ENCODE data around the gene DESI2. TPM values are rescaled to one million over a fixed set of nuclear protein-coding genes. Genes with fewer than 3 reads are reported as not detected.

Gene DESI2
- total and polyA plus RNA-seq, 2 of the 8 experiments (the other 6 are each of a cell fraction or from before 2014, with no cell fraction given), result 54.0 to 110 TPM

DNA sequence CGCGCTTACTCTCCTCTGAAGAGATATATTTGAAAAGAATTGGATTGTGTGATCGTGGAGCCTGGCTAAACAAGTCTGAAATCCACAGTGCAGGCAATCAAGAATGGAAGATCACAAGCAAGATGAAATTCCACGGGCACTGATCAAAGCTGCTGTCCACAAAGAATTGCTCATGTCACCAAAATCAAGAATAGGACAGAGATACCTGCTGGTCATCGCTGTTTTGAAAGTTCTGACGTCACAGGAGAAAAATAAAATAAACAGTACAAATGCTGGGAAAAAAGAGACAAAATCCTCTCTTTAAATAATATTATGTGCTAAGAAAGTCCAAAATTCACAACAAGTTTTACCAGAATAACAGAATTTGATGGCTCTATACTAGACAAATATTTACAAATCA lies 12.0 kb upstream of the DESI2 start:
- H3K4me3 ChIP-seq (ENCODE audit: extremely low read depth in 1 of 4, insufficient read depth in 2 of 4, low read depth in 3 of 4, low read length in 4 of 4), result no peak overlapping the region
- no peaks in the 10 kb centered on the region for H3K23me2 ChIP-seq (ENCODE audit: low read depth, low read length)
- no peak overlapping the region for H2BK20ac ChIP-seq (ENCODE audit: low read length)
- no peak for TF ChIP-seq EZH2 (IDR thresholded peaks at IDR 0.05; ENCODE audit: low read depth, low read length, severe bottlenecking)
- no peak for TF ChIP-seq CBX8 (IDR thresholded peaks at IDR 0.05; ENCODE audit: borderline replicate concordance, low read depth, low read length)
- no peak for TF ChIP-seq ZNF274 (IDR thresholded peaks at IDR 0.05; ENCODE audit: borderline replicate concordance, extremely low read depth, low read length)
- no peak for TF ChIP-seq RNF2 (IDR thresholded peaks at IDR 0.05; ENCODE audit: borderline replicate concordance, low read depth, low read length, missing control alignments, poor library complexity, severe bottlenecking)
- TF ChIP-seq, protein P1, sequence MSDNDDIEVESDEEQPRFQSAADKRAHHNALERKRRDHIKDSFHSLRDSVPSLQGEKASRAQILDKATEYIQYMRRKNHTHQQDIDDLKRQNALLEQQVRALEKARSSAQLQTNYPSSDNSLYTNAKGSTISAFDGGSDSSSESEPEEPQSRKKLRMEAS (IDR thresholded peaks at IDR 0.05), result no peak
- TF ChIP-seq CBX5 (IDR thresholded peaks at IDR 0.05; ENCODE audit: low read depth, low read length), result no peak
- no peak for TF ChIP-seq CTBP2 (IDR thresholded peaks at IDR 0.05; ENCODE audit: borderline replicate concordance, insufficient read depth, insufficient read length, low read length)
- TF ChIP-seq POLR2AphosphoS5 (IDR thresholded peaks at IDR 0.05; ENCODE audit: low read depth, low read length), result no peak
- WGBS, 2 experiments (ENCODE audit: extremely low coverage in 1 of 2, insufficient coverage in 1 of 2, insufficient read length in 1 of 2, insufficient replicate concordance in 2 of 2, low coverage in 1 of 2, low lambda C conversion rate in 2 of 2, missing lambda C conversion rate in 1 of 2), result 92% methylated on average over 6 of the region's 6 CpGs; no CpG with 5 or more reads in 1 of the 2 experiments
- POLR2A ChIA-PET (ENCODE audit: partially characterized antibody), result no interaction called here
- no peak overlapping the region for H3K14ac ChIP-seq (ENCODE audit: insufficient read length)
- H3K56ac ChIP-seq (replicated peaks; ENCODE audit: insufficient read length, low read depth, low read length), result no peak overlapping the region
- H4K20me1 ChIP-seq (replicated peaks in 1 of 2; ENCODE audit: control insufficient read depth in 1 of 2, insufficient read depth in 2 of 2, low read length in 2 of 2), result peaks cover 0 to 3% of the 10 kb centered on the region in 2 experiments
- CTCF ChIA-PET (ENCODE audit: partially characterized antibody), result interaction anchor here (1.2 kb wide), 1 partner anchor 10 kb away, joined by 3 read pairs; no protein-coding TSS in a partner anchor
- DNase-seq (ENCODE audit: low read depth in 1 of 2, low spot score in 2 of 2) (no peak), FAIRE-seq (no peak)
- H4K8ac ChIP-seq (ENCODE audit: extremely low read depth, insufficient read depth, low read length), result no peak overlapping the region
- H2AFZ ChIP-seq (ENCODE audit: low read length), result no peak overlapping the region
- no peak overlapping the region for H3K4me2 ChIP-seq (ENCODE audit: insufficient read depth in 1 of 2, low read depth in 2 of 2, low read length in 2 of 2)
- peaks cover under 1 to 4% (median 2%) of the 10 kb centered on the region in 4 experiments; a peak in 3 of 7 replicates for H3K4me1 ChIP-seq (replicated peaks in 1 of 4; ENCODE audit: control insufficient read depth in 3 of 4, insufficient read depth in 4 of 4, low read length in 3 of 4)
- no peak overlapping the region for H2BK120ac ChIP-seq (replicated peaks; ENCODE audit: low read depth, low read length)
- no peak overlapping the region for H2BK15ac ChIP-seq (ENCODE audit: low read length)
- no peak overlapping the region for H2BK12ac ChIP-seq (ENCODE audit: low read depth, low read length)
- H3K18ac ChIP-seq (ENCODE audit: extremely low read depth, low read length), result no peak overlapping the region
- H2BK5ac ChIP-seq (ENCODE audit: low read depth, low read length), result no peak overlapping the region
- no peak overlapping the region for H3K4ac ChIP-seq (replicated peaks; ENCODE audit: insufficient read length, low read depth, low read length)
- no peak overlapping the region for H3K27ac ChIP-seq (ENCODE audit: low read depth, low read length)
- H3K9ac ChIP-seq (replicated peaks in 1 of 4; ENCODE audit: extremely low read depth in 1 of 4, low read depth in 3 of 4, low read length in 3 of 4), result no peak overlapping the region
- H3K27me3 ChIP-seq (replicated peaks in 1 of 4; ENCODE audit: control insufficient read depth in 3 of 4, extremely low read depth in 1 of 4, insufficient read depth in 3 of 4, low read length in 3 of 4), result no peaks in the 10 kb centered on the region
- H3K79me1 ChIP-seq (ENCODE audit: low read depth, low read length), result no peaks in the 10 kb centered on the region
- H3K36me3 ChIP-seq (ENCODE audit: control insufficient read depth in 2 of 4, insufficient read depth in 4 of 4, low read length in 3 of 4), result 0 out of 8 replicates have a peak, but pooled peaks cover 0 to 2% (median 0%) of the 10 kb centered on the region in 4 experiments
- no peak overlapping the region for H4K5ac ChIP-seq (ENCODE audit: insufficient read length, low read depth, low read length)
- H2AK5ac ChIP-seq (ENCODE audit: low read depth, low read length), result no peak overlapping the region
- no peak overlapping the region for H4K91ac ChIP-seq (replicated peaks; ENCODE audit: insufficient read length, low read length)
- H3K79me2 ChIP-seq (ENCODE audit: control insufficient read depth in 1 of 2, insufficient read depth in 2 of 2, low read length in 2 of 2), result no peaks in the 10 kb centered on the region
- H3K23ac ChIP-seq (ENCODE audit: insufficient read length), result no peak overlapping the region
- H3K9me3 ChIP-seq (ENCODE audit: insufficient read depth in 2 of 2, low read depth in 1 of 2, low read length in 1 of 2), result peaks cover 4 to 9% of the 10 kb centered on the region in 2 experiments; a peak in 2 of 4 replicates

Data from H1 (cell line).